GM21423 (cell line): ENCODE results near the gene ANLN.

ENCODE experiments used
- ATAC-seq: cut with Tn5 transposase; IDR thresholded peaks from one replicate; pipeline ENCODE4 v1.9.1; 2021; ENCODE audit warnings: mild to moderate bottlenecking, moderate library complexity; ENCODE audit not compliant: unreplicated experiment

The ANLN gene

GRCh38 chr7:36408589-36408988 lies 18.9 kb downstream of the ANLN start:
- ATAC-seq: no peak

GRCh38 chr7:36409180-36409579 lies 19.5 kb downstream of the ANLN start:
- no peak for ATAC-seq

- no peak for ATAC-seq
Measured at GRCh38 chr7:36415144-36415543, 25.5 kb downstream of the ANLN start.

GRCh38 chr7:36416251-36416650 lies 26.6 kb downstream of the ANLN start:
- ATAC-seq: no peak

GRCh38 chr7:36420307-36420706 lies 30.6 kb downstream of the ANLN start:
- no peak for ATAC-seq

GRCh38 chr7:36422072-36422471 lies 32.4 kb downstream of the ANLN start:
- no peak for ATAC-seq

GRCh38 chr7:36423633-36424032 lies 34.0 kb downstream of the ANLN start:
- no peak for ATAC-seq

GRCh38 chr7:36430186-36430585 lies 40.5 kb downstream of the ANLN start:
- no peak for ATAC-seq

GRCh38 chr7:36430881-36431280 lies 41.2 kb downstream of the ANLN start:
- no peak for ATAC-seq

GRCh38 chr7:36438211-36438610 lies 48.5 kb downstream of the ANLN start:
- ATAC-seq: no peak

- ATAC-seq: no peak
Measured at GRCh38 chr7:36439624-36440023, 50.0 kb downstream of the ANLN start.

GRCh38 chr7:36440880-36441279 lies 51.2 kb downstream of the ANLN start:
- ATAC-seq: no peak

GRCh38 chr7:36441344-36442022 lies 51.8 kb downstream of the ANLN start:
- ATAC-seq: no peak

- no peak for ATAC-seq
Measured at GRCh38 chr7:36448781-36449379, 59.2 kb downstream of the ANLN start.

- ATAC-seq: no peak
Measured at GRCh38 chr7:36449685-36450084, 60.0 kb downstream of the ANLN start.

- no peak for ATAC-seq
Measured at GRCh38 chr7:36453769-36454168, 64.1 kb downstream of the ANLN start.

GRCh38 chr7:36455646-36456045 lies 66.0 kb downstream of the ANLN start:
- ATAC-seq: no peak

- no peak for ATAC-seq
Measured at GRCh38 chr7:36456138-36456537, 66.5 kb downstream of the ANLN start.

GRCh38 chr7:36456548-36456947 lies 66.9 kb downstream of the ANLN start:
- ATAC-seq: no peak

GRCh38 chr7:36459236-36459960 lies 69.7 kb downstream of the ANLN start:
- ATAC-seq: no peak

GRCh38 chr7:36460811-36461429 lies 71.3 kb downstream of the ANLN start:
- no peak for ATAC-seq
